Kidney epithelial cell (primary cell): Measurements from ENCODE around the gene FREM1. TPM values are rescaled to one million over a fixed set of nuclear protein-coding genes. Genes with fewer than 3 reads are reported as not detected.

ENCODE experiments used
- DNase-seq: peaks from one replicate; pipeline ENCODE4 v3.0.0-alpha.2; 2010; ENCODE audit warnings: low read depth
- H3K27me3 ChIP-seq: 2 replicates; pipeline ENCODE4 v1.6.0; 2011; ENCODE audit warnings: low read length; ENCODE audit not compliant: control insufficient read depth, insufficient read depth
- H3K36me3 ChIP-seq: 2 replicates; pipeline ENCODE4 v1.5.1; 2011; ENCODE audit warnings: low read length; ENCODE audit not compliant: control insufficient read depth, insufficient read depth
- H3K4me3 ChIP-seq: 2 replicates; pipeline ENCODE4 v1.5.1; 2011; ENCODE audit warnings: low read depth, mild to moderate bottlenecking, control low read depth, low read length
- CTCF ChIP-seq: IDR thresholded peaks from 2 replicates; pipeline ENCODE4 v1.5.1; 2011; ENCODE audit warnings: mild to moderate bottlenecking, moderate library complexity, low read length, control low read depth, inconsistent platforms; ENCODE audit not compliant: insufficient read depth, poor library complexity, severe bottlenecking
- total RNA-seq: library from RNA; depleted of rRNA; stranded (reverse); fragments of >200 nt; gene quantifications from 2 replicates; pipeline ENCODE4 v1.2.3, GENCODE V29; 2015

FREM1 gene
- total RNA-seq, 1 donor from 2014 or later: 1.0 TPM

GRCh38 chr9:14883310-14883944 is 26.8 kb downstream of the FREM1 start:
- DNase-seq: no peak
- Histone ChIP-seq H3K4me3 (no peak overlapping the region), H3K27me3 (no peaks in the 10 kb centered on the region), H3K36me3 (no peaks in the 10 kb centered on the region)
- TF ChIP-seq CTCF: no peak

GRCh38 chr9:14882090-14882489 is 28.1 kb downstream of the FREM1 start:
- no peak for DNase-seq
- H3K27me3 ChIP-seq: no peaks in the 10 kb centered on the region

GRCh38 chr9:14881006-14881405 is 29.2 kb downstream of the FREM1 start:
- H3K36me3 ChIP-seq: no peaks in the 10 kb centered on the region
- TF ChIP-seq CTCF: no peak
- no peaks in the 10 kb centered on the region for H3K27me3 ChIP-seq
- no peak overlapping the region for H3K4me3 ChIP-seq
- DNase-seq: no peak

More at GRCh38 chr9:14882090-14882489, 28.1 kb downstream of the FREM1 start:
- Histone ChIP-seq H3K36me3 (no peaks in the 10 kb centered on the region), H3K4me3 (no peak overlapping the region)
- TF ChIP-seq CTCF: no peak

GRCh38 chr9:14870090-14870489 is 40.1 kb downstream of the FREM1 start:
- Histone ChIP-seq H3K27me3 (no peaks in the 10 kb centered on the region), H3K36me3 (no peaks in the 10 kb centered on the region), H3K4me3 (no peak overlapping the region)
- TF ChIP-seq CTCF: no peak
- no peak for DNase-seq

- Histone ChIP-seq H3K27me3 (no peaks in the 10 kb centered on the region), H3K4me3 (no peak overlapping the region), H3K36me3 (no peaks in the 10 kb centered on the region)
- DNase-seq: no peak
- no peak for TF ChIP-seq CTCF
Measured at GRCh38 chr9:14869671-14870070, 40.6 kb downstream of the FREM1 start.

- Histone ChIP-seq H3K36me3 (no peaks in the 10 kb centered on the region), H3K27me3 (no peaks in the 10 kb centered on the region), H3K4me3 (no peak overlapping the region)
- DNase-seq: no peak
- TF ChIP-seq CTCF: no peak
Measured at GRCh38 chr9:14868772-14869583, 41.2 kb downstream of the FREM1 start.
